Neural progenitor cell (in vitro differentiated cells): ENCODE data around the gene APLN.

Source experiments
- EZH2 ChIP-seq: fragments of 200-600 bp; sonication (generic); IDR thresholded peaks from 2 replicates; pipeline ENCODE4 v1.6.1; 2017; ENCODE audit warnings: antibody characterized with exemption, mild to moderate bottlenecking, moderate library complexity
- EZH2phosphoT487 ChIP-seq: fragments of 200-600 bp; sonication (generic); IDR thresholded peaks from 2 replicates; pipeline ENCODE4 v1.6.1; 2017; ENCODE audit warnings: antibody characterized with exemption
- TF ChIP-seq, protein P1 (sequence below): fragments of 200-600 bp; sonication (generic); IDR thresholded peaks from 2 replicates; pipeline ENCODE4 v1.5.1; 2017; ENCODE audit warnings: antibody characterized with exemption, mild to moderate bottlenecking

DNA sequence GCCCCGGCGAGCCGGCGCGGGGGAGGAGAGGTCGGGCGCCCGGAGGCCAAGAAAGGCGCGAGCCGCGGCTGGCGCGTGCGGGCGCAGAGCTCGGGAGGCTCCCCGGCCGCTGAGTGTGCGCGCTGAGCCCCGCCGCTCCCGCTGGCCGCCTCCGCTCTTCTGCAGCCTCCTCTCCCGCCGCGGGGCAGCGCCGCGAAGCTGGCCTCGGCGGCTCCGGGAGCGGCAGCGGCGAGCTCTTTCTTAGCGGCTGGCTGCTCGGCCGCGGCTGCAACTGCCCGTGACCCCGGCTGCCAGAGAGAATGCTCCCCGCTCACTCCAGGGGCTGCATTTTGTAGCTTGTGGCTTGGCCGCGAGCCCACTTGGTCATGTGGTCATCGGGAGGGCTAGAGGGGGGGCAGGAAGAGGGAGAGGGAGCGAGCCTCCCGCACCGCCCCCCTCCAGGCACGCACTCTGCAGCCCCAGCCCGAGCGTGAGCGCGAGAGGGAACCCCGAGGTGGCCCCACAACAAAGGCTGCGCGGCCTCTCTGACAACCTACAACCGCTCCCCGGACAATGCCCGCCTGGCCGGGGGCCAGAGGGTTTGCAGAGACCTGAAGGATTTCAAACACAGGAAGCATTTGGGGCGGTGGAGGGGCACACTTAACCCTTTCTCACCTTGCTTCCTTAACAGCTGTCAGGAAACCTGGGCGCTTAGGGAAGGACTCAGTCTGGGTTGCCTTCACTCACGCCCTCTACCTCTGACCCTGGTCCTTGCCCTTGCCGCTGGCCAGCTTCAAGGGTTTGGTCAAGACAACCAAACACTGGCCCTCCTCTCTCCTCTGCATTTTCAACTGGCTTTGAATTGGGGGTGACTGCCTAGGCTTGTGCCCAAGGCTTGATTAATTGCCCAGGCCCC is at the start of gene APLN:
- TF ChIP-seq, protein P1, sequence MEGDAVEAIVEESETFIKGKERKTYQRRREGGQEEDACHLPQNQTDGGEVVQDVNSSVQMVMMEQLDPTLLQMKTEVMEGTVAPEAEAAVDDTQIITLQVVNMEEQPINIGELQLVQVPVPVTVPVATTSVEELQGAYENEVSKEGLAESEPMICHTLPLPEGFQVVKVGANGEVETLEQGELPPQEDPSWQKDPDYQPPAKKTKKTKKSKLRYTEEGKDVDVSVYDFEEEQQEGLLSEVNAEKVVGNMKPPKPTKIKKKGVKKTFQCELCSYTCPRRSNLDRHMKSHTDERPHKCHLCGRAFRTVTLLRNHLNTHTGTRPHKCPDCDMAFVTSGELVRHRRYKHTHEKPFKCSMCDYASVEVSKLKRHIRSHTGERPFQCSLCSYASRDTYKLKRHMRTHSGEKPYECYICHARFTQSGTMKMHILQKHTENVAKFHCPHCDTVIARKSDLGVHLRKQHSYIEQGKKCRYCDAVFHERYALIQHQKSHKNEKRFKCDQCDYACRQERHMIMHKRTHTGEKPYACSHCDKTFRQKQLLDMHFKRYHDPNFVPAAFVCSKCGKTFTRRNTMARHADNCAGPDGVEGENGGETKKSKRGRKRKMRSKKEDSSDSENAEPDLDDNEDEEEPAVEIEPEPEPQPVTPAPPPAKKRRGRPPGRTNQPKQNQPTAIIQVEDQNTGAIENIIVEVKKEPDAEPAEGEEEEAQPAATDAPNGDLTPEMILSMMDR: no peak
- no peak for TF ChIP-seq EZH2phosphoT487
- TF ChIP-seq EZH2: peak; percentile 16
